ENCODE measurements around the gene GBA2. TPM values are rescaled to one million over a fixed set of nuclear protein-coding genes. Genes with fewer than 3 reads are reported as not detected.

The GBA2 gene
- total and polyA plus RNA-seq, 8 donors: 63.3 to 113 (median 92.2) TPM

- no peaks in the 10 kb centered on the region for H3K9me3 ChIP-seq
- peak overlapping the region; percentile 83 to 93 for H3K4me3 ChIP-seq
- H3K27ac ChIP-seq: peak overlapping the region; percentile 90 to 91
- H3K36me3 ChIP-seq: peaks cover 0 to 44% of the 10 kb centered on the region in 2 donors
- no peak for TF ChIP-seq CTCF (IDR thresholded peaks at IDR 0.05)
- H3K4me1 ChIP-seq: peaks cover 27 to 53% of the 10 kb centered on the region in 2 donors
- DNase-seq: peak in 1 of 4 donors; percentile 54
- ATAC-seq: peak; percentile 65
- intact Hi-C loops (cut with DNase I): no loop called here
- H3K27me3 ChIP-seq: no peaks in the 10 kb centered on the region
Observed at GRCh38 chr9:35749515-35750255, 657 bp upstream of the GBA2 start.

DNA sequence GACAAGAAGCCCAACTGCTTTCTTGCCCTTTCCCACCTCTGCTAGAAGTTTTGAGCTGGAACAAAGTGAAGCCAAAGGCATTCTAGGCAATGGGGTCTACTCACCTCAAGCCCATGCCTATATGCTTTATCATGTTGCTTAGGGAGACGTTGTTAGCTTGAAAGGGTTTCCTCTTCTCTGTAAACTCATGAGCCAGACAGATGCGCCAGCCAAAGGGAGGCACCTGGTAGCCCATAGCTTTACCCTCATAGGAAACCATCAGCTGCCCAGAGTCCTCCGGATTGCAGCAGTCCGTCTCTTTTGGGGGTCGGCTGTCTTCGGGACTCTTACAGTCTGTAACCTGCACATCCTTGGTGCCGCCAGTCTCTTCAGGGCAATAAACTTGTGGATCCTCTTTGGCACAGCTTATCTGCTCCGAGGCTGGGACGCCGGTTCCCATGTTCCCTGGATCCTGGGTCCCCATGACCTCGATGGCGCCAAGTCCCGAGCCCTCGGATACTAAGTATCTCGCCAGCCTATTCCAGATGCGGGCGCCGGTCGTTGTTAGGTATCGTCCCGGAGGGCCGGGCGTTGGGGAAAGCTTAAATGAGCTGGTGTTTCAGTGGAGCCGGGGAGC is 678 bp downstream of the GBA2 start:
- no peak for TF ChIP-seq CTCF (IDR thresholded peaks at IDR 0.05)
- ATAC-seq (no peak), DNase-seq (no peak)
- H3K27me3 ChIP-seq: no peaks in the 10 kb centered on the region
- H3K9me3 ChIP-seq: no peaks in the 10 kb centered on the region
- peak overlapping the region; percentile 83 to 93 for H3K4me3 ChIP-seq
- H3K36me3 ChIP-seq: peaks cover 2 to 44% of the 10 kb centered on the region in 2 donors
- H3K4me1 ChIP-seq: peaks cover 28 to 65% of the 10 kb centered on the region in 2 donors
- intact Hi-C loops (cut with DNase I): no loop called here
- peak overlapping the region; percentile 90 to 91 for H3K27ac ChIP-seq

- DNase-seq: no peak
- peak overlapping the region in 1 of 2 donors; percentile 16 for H3K27ac ChIP-seq
- H3K36me3 ChIP-seq: peaks cover 6 to 44% of the 10 kb centered on the region in 2 donors
- H3K4me3 ChIP-seq: peak overlapping the region; percentile 83 to 93
- ATAC-seq: no peak
- H3K27me3 ChIP-seq: no peaks in the 10 kb centered on the region
- intact Hi-C loops (cut with DNase I): no loop called here
- peaks cover 28 to 68% of the 10 kb centered on the region in 2 donors for H3K4me1 ChIP-seq
- no peaks in the 10 kb centered on the region for H3K9me3 ChIP-seq
- TF ChIP-seq CTCF (IDR thresholded peaks at IDR 0.05): no peak
Observed at GRCh38 chr9:35746583-35746982, 2.4 kb downstream of the GBA2 start.

- TF ChIP-seq CTCF (IDR thresholded peaks at IDR 0.05): no peak
- no peaks in the 10 kb centered on the region for H3K9me3 ChIP-seq
- no peak for DNase-seq
- H3K36me3 ChIP-seq: peaks cover 6 to 44% of the 10 kb centered on the region in 2 donors
- peaks cover 28 to 64% of the 10 kb centered on the region in 2 donors for H3K4me1 ChIP-seq
- no peaks in the 10 kb centered on the region for H3K27me3 ChIP-seq
- H3K27ac ChIP-seq: no peak overlapping the region
- no peak for ATAC-seq
- intact Hi-C loops (cut with DNase I): no loop called here
- H3K4me3 ChIP-seq: peak overlapping the region in 1 of 2 donors; percentile 93
Observed at GRCh38 chr9:35745569-35745968, 3.5 kb downstream of the GBA2 start.

DNA sequence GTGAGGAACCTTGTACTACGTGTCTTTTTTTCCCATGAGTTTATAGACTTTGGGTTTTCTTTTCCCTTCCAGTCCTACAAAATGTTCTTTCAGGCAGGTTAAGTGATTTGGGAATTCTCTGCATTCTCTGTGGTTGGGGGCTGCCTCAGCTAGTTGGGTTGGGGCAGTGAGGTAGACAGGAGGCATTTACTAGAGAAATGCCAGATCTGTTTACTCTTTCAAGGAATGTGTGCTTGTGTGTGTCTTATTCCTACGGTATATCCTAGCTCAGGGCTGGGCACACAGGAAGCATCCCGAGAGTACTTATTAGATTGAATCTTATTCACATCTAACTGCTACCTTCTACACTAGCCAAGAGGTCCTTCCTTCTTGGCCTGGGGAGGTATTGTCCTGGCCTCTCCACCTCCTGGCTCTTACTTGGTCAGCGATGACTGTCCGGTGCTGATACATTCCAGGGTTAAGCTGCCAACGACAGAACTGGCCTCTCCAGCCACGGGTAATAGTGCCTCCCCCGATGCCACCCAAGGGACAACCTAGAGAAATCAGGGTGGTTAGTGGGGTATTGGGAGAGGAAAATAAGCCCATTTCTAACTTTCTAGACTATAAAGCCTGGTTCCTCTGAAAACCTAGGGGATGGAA is 5.0 kb downstream of the GBA2 start:
- ATAC-seq (no peak), DNase-seq (no peak)
- intact Hi-C loops (cut with DNase I): no loop called here
- no peak overlapping the region for H3K4me3 ChIP-seq
- no peaks in the 10 kb centered on the region for H3K9me3 ChIP-seq
- H3K27me3 ChIP-seq: no peaks in the 10 kb centered on the region
- no peak overlapping the region for H3K27ac ChIP-seq
- H3K4me1 ChIP-seq: peaks cover 21 to 53% of the 10 kb centered on the region in 2 donors
- TF ChIP-seq CTCF (IDR thresholded peaks at IDR 0.05): no peak
- H3K36me3 ChIP-seq: peaks cover 6 to 59% of the 10 kb centered on the region in 2 donors
